GM12872 (cell line): Measurements from ENCODE around the gene NT5C.

Experiments used
- CTCF ChIP-seq: IDR thresholded peaks from 3 replicates; pipeline ENCODE4 v1.5.1; 2011; ENCODE audit warnings: low read depth, mild to moderate bottlenecking, low read length, moderate library complexity; ENCODE audit not compliant: insufficient read depth

The NT5C gene

GRCh38 chr17:75152922-75153779 lies 21.6 kb upstream of the NT5C start:
- TF ChIP-seq CTCF, result no peak

GRCh38 chr17:75152523-75152921 lies 21.0 kb upstream of the NT5C start:
- TF ChIP-seq CTCF, result no peak

- no peak for TF ChIP-seq CTCF
Measured at GRCh38 chr17:75151930-75152329, 20.4 kb upstream of the NT5C start.

GRCh38 chr17:75147878-75148546 lies 16.5 kb upstream of the NT5C start:
- TF ChIP-seq CTCF, result no peak

GRCh38 chr17:75146592-75146991 lies 15.1 kb upstream of the NT5C start:
- TF ChIP-seq CTCF, result no peak

- no peak for TF ChIP-seq CTCF
Measured at GRCh38 chr17:75144816-75145512, 13.4 kb upstream of the NT5C start.
